NCI-H2196 treated with DMSO at 0.1 percent for 48 hours (cell line): ENCODE data around the gene CYS1.
"Not testable (repeated sequence)": the region's sequence is repeated elsewhere in the genome, so short reads cannot be mapped to it uniquely, and the experiment has no call there.

Experiments used
- DNase-seq: peaks from one replicate; lab custom pipeline; 2025; ENCODE audit not compliant: unreplicated experiment; lab: John Stamatoyannopoulos, UW

The CYS1 gene, protein sequence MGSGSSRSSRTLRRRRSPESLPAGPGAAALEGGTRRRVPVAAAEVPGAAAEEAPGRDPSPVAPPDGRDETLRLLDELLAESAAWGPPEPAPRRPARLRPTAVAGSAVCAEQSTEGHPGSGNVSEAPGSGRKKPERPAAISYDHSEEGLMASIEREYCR

DNA sequence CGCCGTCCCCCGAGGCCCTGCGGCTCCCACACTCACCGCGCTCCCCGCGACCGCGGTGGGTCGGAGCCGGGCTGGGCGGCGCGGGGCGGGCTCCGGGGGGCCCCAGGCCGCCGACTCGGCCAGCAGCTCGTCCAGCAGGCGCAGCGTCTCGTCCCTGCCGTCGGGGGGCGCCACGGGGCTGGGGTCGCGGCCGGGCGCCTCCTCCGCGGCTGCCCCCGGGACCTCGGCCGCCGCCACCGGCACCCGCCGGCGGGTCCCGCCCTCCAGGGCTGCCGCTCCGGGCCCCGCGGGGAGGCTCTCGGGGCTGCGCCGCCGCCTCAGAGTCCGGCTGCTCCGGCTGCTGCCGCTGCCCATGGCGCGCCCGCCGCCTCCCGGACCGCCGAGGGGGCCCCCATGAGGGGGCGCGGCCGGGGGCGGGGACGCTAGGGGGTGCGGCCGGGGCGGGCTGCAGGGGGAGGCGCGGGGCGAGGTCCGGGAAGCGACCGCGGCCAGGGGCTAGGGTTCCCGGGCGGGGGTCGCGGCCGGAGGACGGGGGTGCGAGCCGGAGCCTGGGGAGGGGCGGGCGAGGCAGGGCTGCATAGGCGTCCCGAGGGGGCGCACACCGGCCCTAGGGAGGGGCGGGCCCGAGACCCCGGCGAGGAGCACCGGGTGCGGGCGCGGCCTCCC, at the start of gene CYS1:
Gene CYS1, minus strand, starts transcription at position 542 of the 666 bp plus-strand sequence. Its CDS starts 188 bp downstream, at position 354.
- no peak for DNase-seq

DNA sequence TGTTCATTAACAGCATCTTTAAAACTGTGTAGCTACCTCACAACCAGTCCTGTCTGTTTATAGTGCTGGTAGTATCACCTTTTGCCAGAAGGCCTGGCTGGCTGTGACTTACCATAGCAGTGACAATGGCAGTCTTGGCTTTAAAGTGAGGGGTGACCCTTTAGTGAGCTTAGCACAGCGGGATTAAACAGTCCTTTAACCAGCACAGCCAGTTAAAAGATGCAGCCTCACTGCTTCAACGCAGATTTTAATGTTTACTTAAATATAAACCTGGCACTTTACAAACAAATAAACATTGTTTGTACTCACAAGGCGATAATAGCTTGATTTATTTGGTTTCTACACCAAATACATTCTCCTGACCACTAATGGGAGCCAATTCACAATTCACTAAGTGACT, 49.3 kb upstream of the CYS1 start:
- no peak for DNase-seq

DNA sequence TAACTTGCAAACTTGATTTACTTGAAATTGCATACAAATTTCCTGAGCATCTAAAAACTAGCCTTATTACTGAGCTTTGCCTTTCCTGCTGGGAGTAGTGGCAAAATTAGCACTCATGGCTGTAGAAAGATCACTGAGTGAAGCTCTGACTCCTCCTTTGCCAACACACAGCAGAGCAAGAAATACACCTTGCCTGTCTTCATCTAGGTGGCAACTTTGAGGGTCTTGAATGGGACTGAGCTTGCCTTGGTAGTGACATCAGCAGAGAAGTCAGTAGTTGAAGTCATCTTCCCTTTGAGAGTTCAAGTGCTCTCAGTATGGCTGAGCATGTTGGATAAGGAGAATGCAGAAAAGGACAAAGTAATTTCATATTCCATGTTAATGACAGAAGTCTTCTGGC, 48.2 kb upstream of the CYS1 start:
- DNase-seq, result no peak

DNA sequence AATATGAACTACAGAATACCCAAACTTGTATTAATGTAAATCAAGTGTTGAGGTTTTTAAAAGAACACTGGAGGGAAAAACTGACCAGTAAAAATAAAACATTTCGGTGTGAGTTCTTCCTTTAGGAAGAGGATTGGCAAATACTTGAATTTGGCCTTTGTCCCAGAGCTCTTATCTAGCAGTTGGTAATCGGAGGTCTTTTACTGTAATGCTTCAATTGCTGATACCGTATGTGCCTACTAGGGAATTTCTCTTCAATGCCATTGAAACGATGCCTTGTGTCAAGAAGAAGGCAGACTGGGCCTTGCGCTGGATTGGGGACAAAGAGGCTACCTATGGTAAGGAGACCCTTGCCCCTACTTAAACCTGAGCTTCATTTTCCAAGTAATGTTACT, 46.4 kb upstream of the CYS1 start:
- DNase-seq, result peak; percentile 72

DNA sequence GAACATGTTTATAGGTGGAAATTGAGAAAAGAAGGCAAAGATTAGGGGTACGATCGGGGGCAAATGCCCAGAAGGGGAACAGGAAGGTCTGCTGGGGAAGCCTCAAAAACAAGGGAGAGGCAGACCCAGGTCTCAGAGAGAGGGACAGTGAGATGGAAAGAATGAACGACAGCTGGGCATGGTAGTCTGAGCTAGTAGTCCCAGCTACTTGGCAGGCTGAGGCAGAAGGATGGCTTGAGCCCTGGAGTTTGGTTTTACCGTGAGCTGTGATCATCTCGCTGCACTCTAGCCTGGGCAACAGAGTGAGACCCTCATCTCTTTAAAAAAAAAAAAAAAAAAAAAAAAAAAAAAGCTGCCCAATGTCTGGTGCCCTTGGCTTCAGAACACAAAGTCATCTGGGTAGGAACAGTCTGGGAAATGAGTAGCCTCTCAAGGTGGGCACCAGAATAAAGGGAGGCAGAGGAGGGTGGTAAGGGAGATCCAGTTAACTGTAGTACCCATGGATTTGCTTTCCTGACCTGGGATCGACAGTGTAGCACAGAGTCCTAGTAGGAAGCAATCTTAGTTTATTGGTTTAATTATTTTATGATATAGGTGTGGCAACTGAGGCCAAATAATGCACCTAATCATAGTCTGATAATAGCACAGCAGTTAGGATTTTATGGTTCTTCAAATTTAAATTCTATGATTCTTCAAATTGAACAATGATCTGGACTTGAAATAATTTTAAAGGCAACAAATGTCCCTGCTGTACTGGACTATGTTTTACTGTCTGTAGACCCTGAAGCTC, 45.8 kb upstream of the CYS1 start:
- no peak for DNase-seq

DNA sequence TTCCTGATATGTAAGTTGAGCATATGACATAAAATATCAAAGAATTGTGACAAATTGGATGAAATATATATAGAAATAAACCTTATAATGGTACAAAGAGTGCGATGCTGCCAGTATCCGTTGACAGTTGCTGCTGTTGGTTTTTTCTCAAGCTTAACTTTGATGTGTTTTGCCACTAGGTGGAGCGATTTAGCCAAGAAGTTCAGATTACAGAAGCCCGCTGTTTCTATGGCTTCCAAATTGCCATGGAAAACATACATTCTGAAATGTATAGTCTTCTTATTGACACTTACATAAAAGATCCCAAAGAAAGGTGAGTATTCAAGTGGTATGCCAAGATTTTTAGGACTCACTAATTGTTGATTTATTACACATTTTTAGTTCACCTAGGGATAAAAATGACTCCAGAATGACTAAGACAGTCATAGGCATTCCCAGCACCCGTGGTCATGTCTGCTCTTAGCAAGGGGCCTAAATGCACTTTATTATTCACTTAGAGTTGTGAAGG, 44.4 kb upstream of the CYS1 start:
- peak; percentile 81 for DNase-seq

DNA sequence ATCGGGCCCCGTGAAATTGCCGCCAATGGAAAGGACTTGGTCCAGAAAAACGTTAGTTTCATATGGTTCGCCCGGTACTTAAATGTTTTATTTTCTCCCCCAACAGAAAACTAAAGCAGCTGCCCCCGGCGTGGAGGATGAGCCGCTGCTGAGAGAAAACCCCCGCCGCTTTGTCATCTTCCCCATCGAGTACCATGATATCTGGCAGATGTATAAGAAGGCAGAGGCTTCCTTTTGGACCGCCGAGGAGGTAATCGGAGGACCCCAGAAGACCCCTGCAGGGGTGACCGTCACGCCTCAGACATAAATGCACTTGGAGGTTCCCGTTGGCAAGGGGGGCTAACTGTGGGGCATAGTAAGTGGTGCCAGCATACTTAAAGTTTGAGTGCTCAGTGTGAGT, 43.1 kb upstream of the CYS1 start:
- no peak for DNase-seq

DNA sequence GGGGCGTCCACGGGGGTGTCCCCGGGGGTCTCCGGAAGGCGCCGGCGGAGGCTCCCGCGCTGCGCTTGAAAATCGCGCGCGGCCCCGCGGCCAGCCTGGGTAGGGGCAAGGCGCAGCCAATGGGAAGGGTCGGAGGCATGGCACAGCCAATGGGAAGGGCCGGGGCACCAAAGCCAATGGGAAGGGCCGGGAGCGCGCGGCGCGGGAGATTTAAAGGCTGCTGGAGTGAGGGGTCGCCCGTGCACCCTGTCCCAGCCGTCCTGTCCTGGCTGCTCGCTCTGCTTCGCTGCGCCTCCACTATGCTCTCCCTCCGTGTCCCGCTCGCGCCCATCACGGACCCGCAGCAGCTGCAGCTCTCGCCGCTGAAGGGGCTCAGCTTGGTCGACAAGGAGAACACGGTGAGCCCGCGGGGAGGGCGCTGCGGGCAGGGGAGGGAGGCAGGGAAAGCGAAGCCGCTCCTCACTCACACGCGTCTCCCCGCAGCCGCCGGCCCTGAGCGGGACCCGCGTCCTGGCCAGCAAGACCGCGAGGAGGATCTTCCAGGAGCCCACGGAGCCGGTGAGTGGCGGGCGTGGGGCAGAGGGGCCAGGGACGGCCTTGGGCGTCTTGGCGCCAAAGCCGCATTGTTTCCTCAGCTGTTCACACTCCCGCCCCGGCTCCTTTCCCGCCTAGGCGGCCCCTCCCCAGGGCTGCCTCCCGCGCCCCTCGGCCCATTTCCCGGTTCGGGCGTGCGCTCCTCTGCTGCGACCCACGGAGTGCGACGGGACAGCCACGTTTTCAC, 42.5 kb upstream of the CYS1 start, which contains the start of gene RRM2:
Gene RRM2, plus strand, starts transcription at position 240 of the 781 bp plus-strand sequence. Its CDS starts 60 bp downstream, at position 300.
- DNase-seq, result peak; percentile 97

DNA sequence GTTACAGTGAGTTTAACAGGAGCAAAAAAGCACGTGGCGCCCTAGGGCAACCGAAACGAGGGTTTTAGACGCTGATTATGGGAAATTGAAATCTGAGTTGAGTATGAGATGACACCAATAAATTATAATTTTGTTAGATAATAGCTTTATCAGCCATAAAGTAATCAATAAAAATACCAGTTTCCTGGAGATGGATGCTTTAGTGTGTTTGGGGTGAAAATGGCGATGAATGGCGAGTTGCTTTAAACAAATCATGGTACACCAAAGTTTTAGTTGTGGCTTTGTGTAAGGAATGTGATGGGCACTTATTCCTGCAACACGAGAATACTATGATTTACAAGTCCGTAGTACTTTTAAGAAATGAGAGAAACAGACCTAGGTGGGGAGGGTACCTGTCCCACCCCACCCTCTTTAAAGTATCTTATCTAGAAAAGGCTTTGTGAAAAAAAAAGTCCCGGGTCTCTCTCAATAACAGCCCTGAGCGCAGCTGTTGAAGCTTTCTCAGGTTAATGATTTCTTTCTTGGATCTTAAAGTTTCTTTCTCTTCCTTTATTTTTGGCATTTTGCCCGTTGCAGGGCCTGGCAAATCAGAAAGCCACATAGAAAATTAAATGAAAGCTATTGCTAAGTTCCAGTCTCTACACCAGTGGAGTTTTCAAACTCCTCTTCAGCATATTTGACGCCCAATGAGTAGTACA, 40.8 kb upstream of the CYS1 start:
- DNase-seq, result no peak

DNA sequence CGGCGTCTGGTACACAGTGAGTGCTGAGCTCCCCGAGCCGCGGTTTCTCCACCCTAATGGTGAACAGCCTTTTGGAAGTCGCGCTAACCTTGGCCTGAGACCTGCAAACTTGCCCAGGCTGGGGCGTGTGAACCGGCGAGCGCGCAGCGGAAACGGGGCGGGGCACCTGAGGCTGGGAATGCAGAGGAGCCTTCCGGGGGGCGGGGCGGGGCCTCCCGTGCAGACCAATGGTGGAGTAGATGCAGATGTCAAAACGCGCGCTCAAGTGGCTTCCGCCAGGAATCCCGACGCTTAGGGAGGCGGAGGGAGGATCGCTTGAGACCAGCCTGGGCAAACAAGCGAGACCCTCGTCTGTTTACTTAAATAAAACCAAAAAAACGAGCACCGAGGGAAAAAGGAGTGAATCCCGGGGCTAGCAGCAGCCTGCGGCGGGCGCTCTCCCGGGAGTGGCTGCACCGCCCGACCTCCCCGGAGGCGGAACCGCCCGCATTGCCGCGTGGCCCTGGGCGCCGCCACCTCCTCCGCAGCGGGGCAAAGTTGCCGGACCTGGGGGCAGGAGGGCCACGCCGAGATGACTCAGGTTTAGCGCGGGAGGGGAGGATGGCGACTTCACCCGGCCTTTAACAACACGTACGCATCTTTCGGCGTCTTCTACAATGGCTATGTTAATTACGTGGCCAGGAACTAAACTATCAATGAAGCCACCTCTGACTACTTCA, 40.1 kb upstream of the CYS1 start:
- peak; percentile 99 for DNase-seq

DNA sequence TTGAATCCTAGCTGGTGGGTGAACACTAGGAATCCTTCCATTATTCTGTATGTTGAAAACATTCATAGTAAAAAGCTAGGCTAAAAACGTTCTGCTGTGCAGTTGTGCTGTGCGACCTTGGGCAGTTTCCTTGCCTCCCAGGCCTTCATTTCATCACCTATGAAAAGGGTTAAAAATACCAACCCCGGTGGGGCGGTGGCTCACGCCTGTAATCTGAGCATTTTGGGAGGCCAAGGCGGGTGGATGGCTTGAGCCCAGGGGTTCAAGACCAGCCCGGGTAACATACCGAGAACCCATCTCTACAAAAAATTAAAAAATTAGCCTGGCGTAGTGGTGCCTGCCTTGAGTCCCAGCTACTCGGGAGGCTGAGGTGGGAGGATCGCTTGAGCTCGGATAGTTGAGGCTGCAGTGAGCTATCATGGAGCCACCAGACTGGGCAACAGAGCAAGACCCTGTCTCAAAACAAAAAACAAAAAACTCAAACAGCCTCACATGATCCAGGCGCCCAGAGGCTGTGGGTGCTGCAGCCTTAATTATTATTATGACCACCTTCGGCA, 39.5 kb upstream of the CYS1 start:
- DNase-seq, result no peak

DNA sequence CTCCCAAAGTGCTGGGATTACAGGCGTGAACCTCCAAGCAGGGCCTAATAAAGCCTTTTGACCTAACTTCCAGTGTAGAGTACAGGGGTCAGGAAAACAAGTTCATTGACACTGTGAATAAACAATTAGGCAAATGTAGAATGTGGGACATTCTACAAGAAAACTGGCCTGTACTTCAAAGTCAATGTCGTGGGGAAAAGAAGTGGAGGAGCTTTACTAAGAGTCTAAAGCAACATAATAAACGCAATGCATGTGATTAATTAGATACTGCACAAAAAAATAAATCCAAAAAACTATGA, 38.8 kb upstream of the CYS1 start:
- no peak for DNase-seq

DNA sequence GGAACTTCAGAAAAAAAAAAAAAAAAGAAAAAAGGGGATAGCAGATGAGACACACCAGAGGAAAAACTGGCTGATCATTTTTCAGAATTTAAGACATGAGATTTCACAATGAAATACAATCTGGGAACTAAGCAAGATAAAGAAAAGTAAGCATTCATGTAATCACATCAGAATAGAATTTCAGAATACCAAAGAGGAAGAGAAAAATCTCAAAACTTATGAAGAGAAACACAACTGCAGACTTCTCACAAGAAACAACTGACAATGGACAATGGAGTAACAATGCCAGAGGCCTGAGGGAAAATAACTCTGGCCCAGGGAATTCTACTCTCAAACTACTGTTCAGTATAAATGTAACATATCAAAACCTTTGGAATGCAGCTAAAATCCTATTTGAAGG, 29.1 kb upstream of the CYS1 start:
- DNase-seq, result no peak

DNA sequence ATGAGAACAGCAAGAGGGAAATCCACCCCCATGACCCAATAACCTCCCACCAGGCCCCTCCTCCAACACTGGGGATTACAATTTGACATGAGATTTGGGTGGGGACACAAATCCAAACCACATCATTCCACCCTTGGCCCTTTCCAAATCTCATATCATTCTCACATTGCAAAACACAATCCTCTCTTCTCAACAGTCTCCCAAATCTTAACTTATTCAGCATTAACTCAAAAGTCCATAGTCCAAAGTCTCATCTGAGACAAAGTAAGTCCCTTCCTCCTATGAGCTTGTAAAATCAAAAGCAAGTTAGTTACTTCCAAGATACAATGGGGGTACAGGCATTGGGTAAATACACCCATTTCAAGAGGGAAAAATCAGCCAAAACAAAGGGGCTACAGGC, 24.7 kb upstream of the CYS1 start:
- DNase-seq, result not testable (repeated sequence)

DNA sequence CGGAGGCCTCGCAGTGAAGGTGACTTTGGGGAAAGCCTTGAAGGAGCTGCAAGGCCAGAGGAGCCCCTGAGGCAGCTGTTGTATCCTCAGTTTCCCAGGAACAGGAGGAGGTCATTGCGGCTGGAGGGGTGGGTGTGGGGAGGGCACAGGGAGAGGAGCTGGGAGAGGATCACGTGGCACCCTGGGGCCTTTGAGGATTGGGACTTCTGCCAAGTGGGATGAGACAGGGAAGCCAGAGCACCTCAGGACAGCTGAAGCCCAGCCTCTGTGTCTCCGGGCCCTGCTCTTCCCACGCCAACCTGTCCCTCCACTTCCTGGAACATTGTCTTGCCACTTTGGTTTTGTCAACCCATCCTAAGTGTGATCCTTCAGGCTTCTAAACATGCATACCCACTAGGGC, 23.0 kb upstream of the CYS1 start:
- no peak for DNase-seq

DNA sequence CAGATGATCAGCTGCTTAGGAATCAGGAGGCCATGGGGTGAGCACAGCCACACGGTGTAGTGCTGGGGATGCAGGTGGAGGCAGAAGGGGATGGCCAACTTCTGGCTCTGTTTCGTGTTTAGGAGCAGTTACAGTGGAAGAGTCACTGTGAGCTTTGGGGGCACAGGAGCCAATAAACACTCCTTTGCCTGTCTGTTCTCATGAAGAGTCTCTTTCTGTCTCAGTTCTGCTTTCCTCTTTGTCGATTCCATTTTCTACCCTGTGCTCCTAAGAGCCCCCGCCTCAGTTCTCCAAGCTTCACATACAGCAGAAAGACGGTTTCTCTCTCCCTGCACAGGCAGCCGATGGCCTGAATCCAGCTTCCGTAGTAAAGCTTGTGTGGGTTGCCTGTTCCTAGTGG, 21.3 kb upstream of the CYS1 start:
- DNase-seq, result no peak

DNA sequence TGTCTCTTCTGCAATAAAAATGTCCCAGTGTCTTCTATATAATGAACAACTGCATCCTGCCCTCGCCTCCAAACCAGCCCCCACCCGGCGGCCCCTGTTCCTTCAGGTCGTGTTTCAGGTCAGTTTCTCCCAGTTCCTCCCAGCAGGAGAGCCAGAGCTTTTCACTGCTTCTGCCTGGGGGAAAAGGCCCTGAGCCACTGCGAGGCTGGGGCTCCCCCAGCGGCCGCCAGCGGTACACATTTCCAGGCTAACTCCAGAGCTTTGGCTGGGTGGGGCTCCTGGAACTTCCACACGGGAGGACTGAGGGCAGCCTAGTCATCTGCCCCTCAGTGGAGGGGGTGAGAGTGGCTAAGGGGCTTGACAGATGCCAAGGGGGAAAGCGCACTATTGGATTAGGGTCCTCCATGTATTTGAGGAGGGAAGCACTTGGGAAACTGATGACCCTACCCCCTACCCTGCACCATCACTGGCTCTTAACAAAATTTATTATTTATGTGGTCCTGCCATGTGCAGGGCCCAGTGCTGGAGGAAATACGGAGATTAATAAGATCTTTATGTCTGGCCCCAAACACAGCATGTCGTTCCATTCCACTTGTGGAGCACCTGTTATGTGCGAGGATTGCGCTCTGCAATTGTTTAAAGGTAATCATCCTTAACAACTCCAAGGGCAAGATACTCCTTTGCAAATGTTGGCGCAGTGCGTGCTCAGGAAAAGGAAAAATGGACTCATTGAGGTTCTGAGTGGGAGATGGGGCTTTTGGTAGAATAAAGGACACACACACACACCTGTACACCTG, 17.3 kb upstream of the CYS1 start:
- peak; percentile 54 for DNase-seq

DNA sequence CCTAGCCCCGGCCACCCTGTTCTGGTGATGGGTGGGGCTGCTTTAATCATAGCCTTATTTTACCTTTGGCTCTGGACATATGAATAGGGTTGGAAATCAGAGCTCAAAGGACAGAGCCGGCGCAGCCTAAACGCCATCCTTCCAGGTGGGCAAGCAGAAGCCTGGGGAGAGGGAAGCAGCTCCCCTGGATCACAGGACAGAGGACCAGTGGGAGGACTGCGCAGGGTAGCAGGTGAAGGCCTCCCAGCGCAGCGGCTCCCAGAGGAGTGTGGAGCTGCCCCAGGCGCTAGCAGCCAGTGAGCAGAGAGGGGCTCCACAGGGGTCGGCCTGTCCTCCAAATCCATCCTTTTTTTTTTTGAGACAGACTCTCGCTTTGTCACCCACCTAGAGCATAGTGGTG, 16.4 kb upstream of the CYS1 start:
- no peak for DNase-seq

DNA sequence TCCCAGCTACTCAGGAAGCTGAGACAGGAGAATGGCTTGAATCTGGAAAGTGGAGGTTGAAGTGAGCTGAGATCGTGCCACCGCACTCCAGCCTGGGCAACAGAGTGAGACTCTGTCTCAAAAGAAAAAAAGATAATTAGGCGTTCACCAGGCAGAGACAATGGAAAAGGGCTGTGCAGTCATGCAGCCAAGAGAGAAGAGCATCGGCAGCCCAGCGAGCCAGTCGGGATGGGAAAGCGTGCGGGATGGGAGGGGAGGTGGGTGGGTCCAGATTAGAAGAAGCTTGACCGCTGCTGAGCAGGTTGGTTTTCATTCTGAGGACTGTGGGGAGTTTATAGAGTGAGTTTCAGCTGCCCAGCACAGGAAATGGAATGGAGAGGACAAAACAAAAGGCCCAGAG, 15.0 kb upstream of the CYS1 start:
- DNase-seq, result no peak
